Panc1 (cell line): ENCODE measurements around the gene AKT1. TPM values are rescaled to one million over a fixed set of nuclear protein-coding genes. Genes with fewer than 3 reads are reported as not detected.

Experiments used
- ATAC-seq: fragments of 200-7000 bp; cut with Tn5 transposase; 2 replicates; pipeline ENCODE4 v1.9.1; 2020; ENCODE audit warnings: mild to moderate bottlenecking, moderate library complexity
- BruUV-seq: library from RNA; stranded (reverse); fragments of 400-500 nt; replicated peaks from 2 replicates; lab custom pipeline; 2021; lab: Mats Ljungman, UMichigan
- CTCF ChIA-PET: fragments of 300-600 bp; sonication (Branson Sonifier 250); formaldehyde crosslinking; loops from one replicate; lab custom pipeline; 2022; ENCODE audit warnings: antibody characterized with exemption; lab: Charles Lee
- POLR2A ChIA-PET: fragments of 300-600 bp; sonication (Branson Sonifier 250); formaldehyde crosslinking; loops from one replicate; lab custom pipeline; 2022; ENCODE audit warnings: antibody characterized with exemption; lab: Charles Lee
- DNase-seq: peaks from one replicate; pipeline ENCODE4 v3.0.0-alpha.2; 2010; ENCODE audit warnings: low read depth, low spot score
- H3K27ac ChIP-seq: 2 replicates; pipeline ENCODE4 v1.5.1; 2011; ENCODE audit warnings: mild to moderate bottlenecking, low read length, inconsistent platforms
- H3K27me3 ChIP-seq: fragments of 200-500 bp; sonication (Bioruptor generic); 2 replicates; pipeline ENCODE4 v1.6.0; 2014; ENCODE audit warnings: low read length, inconsistent platforms; ENCODE audit not compliant: control insufficient read depth, insufficient read depth
- H3K36me3 ChIP-seq: fragments of 200-500 bp; sonication (Bioruptor generic); 2 replicates; pipeline ENCODE4 v1.5.1; 2014; ENCODE audit warnings: inconsistent platforms, mild to moderate bottlenecking, low read length, moderate library complexity; ENCODE audit not compliant: control insufficient read depth, insufficient read depth
- H3K4me1 ChIP-seq: 2 replicates; pipeline ENCODE4 v1.5.1; 2011; ENCODE audit warnings: inconsistent platforms, mild to moderate bottlenecking, low read length, moderate library complexity; ENCODE audit not compliant: control insufficient read depth, insufficient read depth
- H3K4me3 ChIP-seq, 2 experiments: 2 replicates each; pipeline ENCODE4 v1.5.1; 2011 to 2012; ENCODE audit warnings: low read depth in 2 of 2, low read length in 2 of 2, mild to moderate bottlenecking in 2 of 2, inconsistent platforms in 1 of 2, moderate library complexity in 1 of 2
- H3K9me3 ChIP-seq: fragments of 200-500 bp; sonication (Bioruptor generic); 2 replicates; pipeline ENCODE4 v1.5.1; 2014; ENCODE audit warnings: low read depth, mild to moderate bottlenecking, inconsistent platforms, low read length, moderate library complexity; ENCODE audit not compliant: control insufficient read depth, insufficient read depth
- POLR2AphosphoS5 ChIP-seq: IDR thresholded peaks from 2 replicates; pipeline ENCODE4 v1.6.1; 2012; ENCODE audit warnings: mild to moderate bottlenecking, low read depth, low read length, moderate library complexity
- SIN3A ChIP-seq: IDR thresholded peaks from 2 replicates; pipeline ENCODE4 v1.6.1; 2012; ENCODE audit warnings: low read depth, mild to moderate bottlenecking, low read length, moderate library complexity, borderline replicate concordance; ENCODE audit not compliant: insufficient read depth
- TCF7L2 ChIP-seq: IDR thresholded peaks from 2 replicates; pipeline ENCODE4 v1.6.1; 2011; ENCODE audit warnings: mild to moderate bottlenecking, low read depth, low read length, inconsistent platforms
- in situ Hi-C: cut with HindIII; loops from 2 replicates; pipeline ENCODE4 v1.10.0; 2016; ENCODE audit warnings: low sequenced_read_pairs, low pct_unique_long_range_greater_than_20kb
- intact Hi-C: fragments of 100-400 bp; cut with micrococcal nuclease; formaldehyde crosslinking; loops from one replicate; pipeline ENCODE4 v1.10.0; 2022; ENCODE audit not compliant: unreplicated experiment
- total RNA-seq: library from RNA; stranded (reverse); gene quantifications from one replicate; pipeline ENCODE4 v1.2.1, GENCODE V29; 2021; ENCODE audit not compliant: unreplicated experiment
- TF ChIP-seq, protein P1 (sequence below): fragments of 450-650 bp; IDR thresholded peaks from 2 replicates; pipeline ENCODE4 v1.5.1; 2017; ENCODE audit warnings: mild to moderate bottlenecking
- TF ChIP-seq, protein P2 (sequence below), 2 experiments: IDR thresholded peaks; 2 replicates each; pipeline ENCODE4 v1.6.1; 2011 to 2012; ENCODE audit warnings: low read depth in 2 of 2, control low read depth in 1 of 2, low read length in 1 of 2, mild to moderate bottlenecking in 1 of 2, moderate library complexity in 1 of 2; ENCODE audit not compliant: insufficient read depth in 1 of 2

AKT1 gene
- total RNA-seq, 1 experiment from 2014 or later = 175 TPM

DNA sequence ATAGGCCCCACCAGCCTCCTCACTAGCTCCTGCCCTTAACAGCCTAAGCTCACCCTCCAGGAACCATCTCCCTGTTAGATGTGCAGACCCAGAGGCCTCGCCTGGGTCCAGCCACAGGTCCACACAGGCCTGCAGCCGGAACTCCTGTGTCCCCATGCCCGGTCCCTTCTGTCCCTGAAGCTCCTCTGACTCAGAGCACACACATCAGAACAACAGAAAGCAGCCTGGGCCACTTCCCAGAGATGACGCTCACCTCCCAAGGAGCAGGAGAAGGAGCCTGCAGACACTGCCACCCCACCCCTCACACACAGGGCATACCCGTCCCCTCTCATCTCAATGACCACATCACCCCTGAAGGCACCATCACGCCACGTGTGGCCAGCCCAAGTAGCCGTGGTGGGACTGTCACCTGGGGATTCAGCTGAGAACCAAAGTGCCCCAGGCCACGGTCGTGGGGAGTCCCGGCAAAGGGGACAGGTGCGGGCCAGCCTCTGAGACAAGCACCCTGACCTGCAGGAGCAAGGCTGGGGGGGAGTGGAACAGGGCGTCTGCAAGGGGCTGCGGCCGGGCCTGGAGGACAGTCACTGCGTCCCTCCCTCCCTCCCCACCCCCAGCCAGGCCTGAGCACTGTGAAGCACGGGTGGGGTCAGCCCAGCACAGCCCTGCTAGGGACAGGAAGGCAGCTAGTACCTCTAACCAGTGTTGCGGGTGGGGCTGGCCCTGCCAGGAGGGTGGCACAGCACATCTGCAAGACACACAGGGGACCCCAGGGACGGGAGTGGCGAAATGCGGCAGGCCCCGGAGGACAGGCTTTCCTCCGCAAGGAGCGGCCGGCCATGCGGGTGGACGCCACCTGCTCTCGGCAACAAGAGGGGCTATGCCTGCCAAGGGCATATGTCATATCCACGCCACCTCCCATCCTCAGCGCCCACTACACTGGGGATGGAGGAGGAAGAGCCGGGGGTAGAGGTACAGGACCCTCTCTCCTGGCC, 5.5 kb downstream of the AKT1 start:
- H3K9me3 ChIP-seq = no peaks in the 10 kb centered on the region
- BruUV-seq = no TSS peak
- ATAC-seq = no peak
- in situ Hi-C loops (no loop called here), intact Hi-C loops (no loop called here)
- H3K36me3 ChIP-seq = peaks cover 2% of the 10 kb centered on the region; the same call in 1 of the 2 replicates
- TF ChIP-seq, protein P1, sequence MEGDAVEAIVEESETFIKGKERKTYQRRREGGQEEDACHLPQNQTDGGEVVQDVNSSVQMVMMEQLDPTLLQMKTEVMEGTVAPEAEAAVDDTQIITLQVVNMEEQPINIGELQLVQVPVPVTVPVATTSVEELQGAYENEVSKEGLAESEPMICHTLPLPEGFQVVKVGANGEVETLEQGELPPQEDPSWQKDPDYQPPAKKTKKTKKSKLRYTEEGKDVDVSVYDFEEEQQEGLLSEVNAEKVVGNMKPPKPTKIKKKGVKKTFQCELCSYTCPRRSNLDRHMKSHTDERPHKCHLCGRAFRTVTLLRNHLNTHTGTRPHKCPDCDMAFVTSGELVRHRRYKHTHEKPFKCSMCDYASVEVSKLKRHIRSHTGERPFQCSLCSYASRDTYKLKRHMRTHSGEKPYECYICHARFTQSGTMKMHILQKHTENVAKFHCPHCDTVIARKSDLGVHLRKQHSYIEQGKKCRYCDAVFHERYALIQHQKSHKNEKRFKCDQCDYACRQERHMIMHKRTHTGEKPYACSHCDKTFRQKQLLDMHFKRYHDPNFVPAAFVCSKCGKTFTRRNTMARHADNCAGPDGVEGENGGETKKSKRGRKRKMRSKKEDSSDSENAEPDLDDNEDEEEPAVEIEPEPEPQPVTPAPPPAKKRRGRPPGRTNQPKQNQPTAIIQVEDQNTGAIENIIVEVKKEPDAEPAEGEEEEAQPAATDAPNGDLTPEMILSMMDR = no peak
- no peak for TF ChIP-seq SIN3A
- TF ChIP-seq, protein P2, sequence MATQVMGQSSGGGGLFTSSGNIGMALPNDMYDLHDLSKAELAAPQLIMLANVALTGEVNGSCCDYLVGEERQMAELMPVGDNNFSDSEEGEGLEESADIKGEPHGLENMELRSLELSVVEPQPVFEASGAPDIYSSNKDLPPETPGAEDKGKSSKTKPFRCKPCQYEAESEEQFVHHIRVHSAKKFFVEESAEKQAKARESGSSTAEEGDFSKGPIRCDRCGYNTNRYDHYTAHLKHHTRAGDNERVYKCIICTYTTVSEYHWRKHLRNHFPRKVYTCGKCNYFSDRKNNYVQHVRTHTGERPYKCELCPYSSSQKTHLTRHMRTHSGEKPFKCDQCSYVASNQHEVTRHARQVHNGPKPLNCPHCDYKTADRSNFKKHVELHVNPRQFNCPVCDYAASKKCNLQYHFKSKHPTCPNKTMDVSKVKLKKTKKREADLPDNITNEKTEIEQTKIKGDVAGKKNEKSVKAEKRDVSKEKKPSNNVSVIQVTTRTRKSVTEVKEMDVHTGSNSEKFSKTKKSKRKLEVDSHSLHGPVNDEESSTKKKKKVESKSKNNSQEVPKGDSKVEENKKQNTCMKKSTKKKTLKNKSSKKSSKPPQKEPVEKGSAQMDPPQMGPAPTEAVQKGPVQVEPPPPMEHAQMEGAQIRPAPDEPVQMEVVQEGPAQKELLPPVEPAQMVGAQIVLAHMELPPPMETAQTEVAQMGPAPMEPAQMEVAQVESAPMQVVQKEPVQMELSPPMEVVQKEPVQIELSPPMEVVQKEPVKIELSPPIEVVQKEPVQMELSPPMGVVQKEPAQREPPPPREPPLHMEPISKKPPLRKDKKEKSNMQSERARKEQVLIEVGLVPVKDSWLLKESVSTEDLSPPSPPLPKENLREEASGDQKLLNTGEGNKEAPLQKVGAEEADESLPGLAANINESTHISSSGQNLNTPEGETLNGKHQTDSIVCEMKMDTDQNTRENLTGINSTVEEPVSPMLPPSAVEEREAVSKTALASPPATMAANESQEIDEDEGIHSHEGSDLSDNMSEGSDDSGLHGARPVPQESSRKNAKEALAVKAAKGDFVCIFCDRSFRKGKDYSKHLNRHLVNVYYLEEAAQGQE (IDR thresholded peaks at IDR 0.05; ENCODE audit: insufficient read depth in 1 of 2, low read depth in 2 of 2, low read length in 1 of 2) = no peak
- no peak overlapping the region for H3K4me3 ChIP-seq
- H3K27ac ChIP-seq = no peak overlapping the region
- no peaks in the 10 kb centered on the region for H3K27me3 ChIP-seq
- H3K4me1 ChIP-seq = peaks cover 30% of the 10 kb centered on the region
- POLR2A ChIA-PET = no interaction called here
- DNase-seq = no peak
- CTCF ChIA-PET = no interaction called here

DNA sequence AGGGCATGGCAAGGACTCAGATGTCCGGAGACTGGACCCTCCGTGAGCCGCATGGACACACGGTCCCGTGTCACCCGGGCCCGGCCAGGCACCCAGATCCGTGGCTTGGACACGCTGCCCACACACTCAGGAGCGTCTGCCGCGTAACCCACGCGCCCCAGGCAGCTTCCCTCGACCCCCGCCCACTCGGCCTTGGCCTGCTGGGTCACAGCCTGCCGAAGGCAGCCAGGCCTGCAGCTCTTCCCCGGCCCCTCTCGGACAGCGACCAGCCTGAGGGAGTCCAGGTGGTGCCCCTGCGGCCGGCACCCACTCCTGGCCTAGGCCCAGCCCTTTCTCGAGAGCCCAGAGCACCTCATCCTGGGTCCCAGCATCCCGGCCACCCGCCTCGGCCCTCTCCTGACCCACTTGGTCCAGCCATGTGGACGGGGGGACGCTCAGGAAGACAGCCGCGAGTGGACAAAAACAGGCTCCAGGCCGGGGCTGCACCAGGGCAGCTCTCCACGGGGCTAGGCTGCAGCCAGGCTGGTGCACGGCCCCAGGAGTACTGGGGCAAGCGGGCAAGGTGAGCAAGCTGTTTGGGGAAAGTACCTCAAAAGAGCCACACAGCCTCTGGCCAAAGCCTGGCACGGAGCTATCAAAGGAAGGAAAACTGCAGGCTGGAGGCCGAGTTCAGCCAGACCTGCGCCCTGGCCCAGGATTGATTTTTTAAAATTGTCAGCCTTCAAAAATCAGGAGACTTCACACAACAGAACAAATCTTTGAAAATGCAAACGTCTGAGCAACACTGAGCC, 6.5 kb downstream of the AKT1 start:
- no peaks in the 10 kb centered on the region for H3K27me3 ChIP-seq
- no peaks in the 10 kb centered on the region for H3K9me3 ChIP-seq
- ChIA-PET CTCF (no interaction called here), POLR2A (no interaction called here)
- no peaks in the 10 kb centered on the region; the same call in 1 of the 2 replicates for H3K36me3 ChIP-seq
- peaks cover 28% of the 10 kb centered on the region for H3K4me1 ChIP-seq
- in situ Hi-C loops (no loop called here), intact Hi-C loops (no loop called here)
- TF ChIP-seq TCF7L2 (no peak), POLR2AphosphoS5 (no peak), SIN3A (no peak)
- TF ChIP-seq, protein P2 (IDR thresholded peaks at IDR 0.05; ENCODE audit: insufficient read depth in 1 of 2, low read depth in 2 of 2, low read length in 1 of 2) = no peak
- TF ChIP-seq, protein P1 = no peak
- no peak for ATAC-seq
- no TSS peak for BruUV-seq
- no peak overlapping the region for H3K4me3 ChIP-seq
- no peak for DNase-seq
- H3K27ac ChIP-seq = no peak overlapping the region
